Fibroblast of lung (primary cell): ENCODE results near the gene SCG3. TPM values are rescaled to one million over a fixed set of nuclear protein-coding genes. Genes with fewer than 3 reads are reported as not detected.
A peak's percentile ranks its signal among the peaks of the same experiment; 100 is the strongest.

Experiments used
- DNase-seq, 2 donors: peaks; one replicate each; pipeline versions ENCODE4 v3.0.0 to v3.0.0-alpha.2; 2010; ENCODE audit warnings: low read depth in 2 of 2
- H2AFZ ChIP-seq: 2 replicates; pipeline ENCODE4 v1.5.1; 2012; ENCODE audit warnings: low read length, control low read depth, inconsistent platforms
- H3K27ac ChIP-seq: 2 replicates; pipeline ENCODE4 v1.5.1; 2011; ENCODE audit warnings: low read length, control low read depth; ENCODE audit not compliant: insufficient read depth
- H3K27me3 ChIP-seq: 2 replicates; pipeline ENCODE4 v1.5.1; 2011; ENCODE audit warnings: mild to moderate bottlenecking, low read length; ENCODE audit not compliant: control insufficient read depth, insufficient read depth
- H3K36me3 ChIP-seq: 2 replicates; pipeline ENCODE4 v1.5.1; 2011; ENCODE audit warnings: low read length; ENCODE audit not compliant: control insufficient read depth, insufficient read depth
- H3K4me1 ChIP-seq: 2 replicates; pipeline ENCODE4 v1.5.1; 2011; ENCODE audit warnings: low read length; ENCODE audit not compliant: control insufficient read depth, insufficient read depth; ENCODE audit errors: extremely low read depth
- H3K4me2 ChIP-seq: 2 replicates; pipeline ENCODE4 v1.5.1; 2011; ENCODE audit warnings: low read length, control low read depth; ENCODE audit not compliant: insufficient read depth; ENCODE audit errors: extremely low read depth
- H3K4me3 ChIP-seq, 4 experiments: fragments of 200-600 bp in 1 of 4; sonication (generic) in 1 of 4; replicated peaks in 1 of 4; 2 replicates each; pipeline ENCODE4 v1.5.1; 2011 to 2016; ENCODE audit warnings: low read length in 4 of 4, low read depth in 3 of 4, mild to moderate bottlenecking in 3 of 4, control low read depth in 2 of 4, inconsistent platforms in 1 of 4, mixed read lengths in 1 of 4; ENCODE audit not compliant: insufficient read depth in 1 of 4; ENCODE audit errors: control extremely low read depth in 1 of 4
- H3K79me2 ChIP-seq: 2 replicates; pipeline ENCODE4 v1.5.1; 2012; ENCODE audit warnings: mild to moderate bottlenecking, low read length, inconsistent platforms; ENCODE audit not compliant: control insufficient read depth, insufficient read depth
- H3K9ac ChIP-seq: 2 replicates; pipeline ENCODE4 v1.5.1; 2011; ENCODE audit warnings: mild to moderate bottlenecking, low read length, control low read depth; ENCODE audit not compliant: insufficient read depth
- H3K9me3 ChIP-seq: 2 replicates; pipeline ENCODE4 v1.5.1; 2012; ENCODE audit warnings: low read depth, low read length; ENCODE audit not compliant: control insufficient read depth, insufficient read depth
- H4K20me1 ChIP-seq: 2 replicates; pipeline ENCODE4 v1.5.1; 2011; ENCODE audit warnings: low read length; ENCODE audit not compliant: control insufficient read depth, insufficient read depth; ENCODE audit errors: extremely low read depth
- EZH2 ChIP-seq: IDR thresholded peaks from 2 replicates; pipeline ENCODE4 v1.5.1; 2012; ENCODE audit warnings: low read length, control low read depth, mild to moderate bottlenecking; ENCODE audit errors: missing control alignments
- polyA plus RNA-seq, 2 donors: library from polyadenylated mRNA; depleted of rRNA in 1 of 2; stranded (reverse) in 1 of 2; unstranded in 1 of 2; fragments of >200 nt; gene quantifications; 2 replicates each; pipeline ENCODE4 v1.2.1, GENCODE V29; 2011 to 2012; ENCODE audit warnings: missing spikeins in 1 of 2
- total RNA-seq: library from RNA; depleted of rRNA; stranded (reverse); fragments of >200 nt; gene quantifications from 2 replicates; pipeline ENCODE4 v1.2.1, GENCODE V29; 2014
- TF ChIP-seq, protein P1 (sequence below), 2 donors: IDR thresholded peaks in 1 of 2; conservative IDR thresholded peaks in 1 of 2; 1 replicate in 1 of 2; 2 replicates in 1 of 2; pipeline ENCODE4 v1.5.1; 2011 to 2012; ENCODE audit warnings: low read length in 2 of 2, control low read depth in 1 of 2, inconsistent platforms in 1 of 2, low read depth in 1 of 2, mild to moderate bottlenecking in 1 of 2

The SCG3 gene
- total and polyA plus RNA-seq, 2 donors (not counting 1 experiment from before 2014, with no cell fraction given): not detected

DNA sequence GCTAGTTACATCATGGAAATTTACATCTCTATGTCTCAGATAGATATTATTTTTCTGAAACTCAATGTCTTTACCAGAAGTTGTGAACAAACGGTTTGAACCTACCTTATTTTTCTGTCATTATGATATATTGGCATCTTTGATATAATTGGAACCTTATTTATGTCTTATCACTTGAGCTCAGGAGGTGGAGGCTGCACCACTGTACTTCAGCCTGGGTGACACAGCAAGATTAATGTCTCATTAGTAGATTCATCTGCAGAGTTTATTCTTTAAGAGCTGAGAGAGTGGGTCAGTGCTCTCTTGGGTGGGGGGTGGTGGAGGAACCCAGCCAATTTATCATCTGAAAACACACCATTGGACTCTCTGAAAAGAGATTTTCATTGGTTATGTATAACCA, 21.4 kb downstream of the SCG3 start:
- TF ChIP-seq, protein P1, sequence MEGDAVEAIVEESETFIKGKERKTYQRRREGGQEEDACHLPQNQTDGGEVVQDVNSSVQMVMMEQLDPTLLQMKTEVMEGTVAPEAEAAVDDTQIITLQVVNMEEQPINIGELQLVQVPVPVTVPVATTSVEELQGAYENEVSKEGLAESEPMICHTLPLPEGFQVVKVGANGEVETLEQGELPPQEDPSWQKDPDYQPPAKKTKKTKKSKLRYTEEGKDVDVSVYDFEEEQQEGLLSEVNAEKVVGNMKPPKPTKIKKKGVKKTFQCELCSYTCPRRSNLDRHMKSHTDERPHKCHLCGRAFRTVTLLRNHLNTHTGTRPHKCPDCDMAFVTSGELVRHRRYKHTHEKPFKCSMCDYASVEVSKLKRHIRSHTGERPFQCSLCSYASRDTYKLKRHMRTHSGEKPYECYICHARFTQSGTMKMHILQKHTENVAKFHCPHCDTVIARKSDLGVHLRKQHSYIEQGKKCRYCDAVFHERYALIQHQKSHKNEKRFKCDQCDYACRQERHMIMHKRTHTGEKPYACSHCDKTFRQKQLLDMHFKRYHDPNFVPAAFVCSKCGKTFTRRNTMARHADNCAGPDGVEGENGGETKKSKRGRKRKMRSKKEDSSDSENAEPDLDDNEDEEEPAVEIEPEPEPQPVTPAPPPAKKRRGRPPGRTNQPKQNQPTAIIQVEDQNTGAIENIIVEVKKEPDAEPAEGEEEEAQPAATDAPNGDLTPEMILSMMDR (conservative IDR thresholded peaks at IDR 0.05 in 1 of 2, IDR thresholded peaks at IDR 0.05 in 1 of 2; ENCODE audit: low read depth in 1 of 2, low read length in 2 of 2): no peak
- TF ChIP-seq EZH2: no peak

DNA sequence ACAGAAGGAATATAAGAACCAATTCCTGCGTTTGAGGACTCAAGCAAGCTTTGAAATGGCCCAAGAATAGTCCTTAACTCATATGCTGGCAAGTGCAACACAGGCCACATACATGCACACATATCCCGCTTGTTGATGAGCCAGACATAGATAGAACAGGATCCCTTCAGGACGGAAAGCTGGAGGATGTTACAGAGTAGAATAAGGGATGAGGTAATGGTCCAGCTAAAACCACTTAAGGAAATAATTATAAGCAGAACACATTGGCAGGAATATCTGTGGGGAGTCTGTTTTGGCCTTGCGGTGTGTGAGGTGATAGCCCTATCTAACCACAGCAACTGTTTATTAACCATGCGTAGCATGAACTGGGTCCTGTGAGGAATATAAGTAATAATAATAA, 25.0 kb downstream of the SCG3 start:
- H3K36me3 ChIP-seq: no peaks in the 10 kb centered on the region
- no peak overlapping the region for H3K4me3 ChIP-seq
- H3K4me1 ChIP-seq: no peaks in the 10 kb centered on the region
- H3K9ac ChIP-seq: no peak overlapping the region
- no peaks in the 10 kb centered on the region for H3K9me3 ChIP-seq
- no peak overlapping the region for H2AFZ ChIP-seq
- TF ChIP-seq EZH2: no peak
- TF ChIP-seq, protein P1 (conservative IDR thresholded peaks at IDR 0.05 in 1 of 2, IDR thresholded peaks at IDR 0.05 in 1 of 2; ENCODE audit: low read depth in 1 of 2, low read length in 2 of 2): no peak
- H3K27ac ChIP-seq: no peak overlapping the region
- no peak overlapping the region for H3K4me2 ChIP-seq
- H3K27me3 ChIP-seq: no peaks in the 10 kb centered on the region
- DNase-seq: peak in 1 of 2 donors; percentile 62
- no peaks in the 10 kb centered on the region for H3K79me2 ChIP-seq
- no peaks in the 10 kb centered on the region for H4K20me1 ChIP-seq

More for the DNA sequence above, 21.4 kb downstream of the SCG3 start:
- Histone ChIP-seq H4K20me1 (no peaks in the 10 kb centered on the region), H3K4me3 (no peak overlapping the region), H2AFZ (no peak overlapping the region), H3K9ac (no peak overlapping the region), H3K9me3 (no peaks in the 10 kb centered on the region), H3K36me3 (no peaks in the 10 kb centered on the region), H3K4me1 (no peaks in the 10 kb centered on the region), H3K4me2 (no peak overlapping the region), H3K79me2 (no peaks in the 10 kb centered on the region), H3K27me3 (no peaks in the 10 kb centered on the region), H3K27ac (no peak overlapping the region)
- no peak for DNase-seq

DNA sequence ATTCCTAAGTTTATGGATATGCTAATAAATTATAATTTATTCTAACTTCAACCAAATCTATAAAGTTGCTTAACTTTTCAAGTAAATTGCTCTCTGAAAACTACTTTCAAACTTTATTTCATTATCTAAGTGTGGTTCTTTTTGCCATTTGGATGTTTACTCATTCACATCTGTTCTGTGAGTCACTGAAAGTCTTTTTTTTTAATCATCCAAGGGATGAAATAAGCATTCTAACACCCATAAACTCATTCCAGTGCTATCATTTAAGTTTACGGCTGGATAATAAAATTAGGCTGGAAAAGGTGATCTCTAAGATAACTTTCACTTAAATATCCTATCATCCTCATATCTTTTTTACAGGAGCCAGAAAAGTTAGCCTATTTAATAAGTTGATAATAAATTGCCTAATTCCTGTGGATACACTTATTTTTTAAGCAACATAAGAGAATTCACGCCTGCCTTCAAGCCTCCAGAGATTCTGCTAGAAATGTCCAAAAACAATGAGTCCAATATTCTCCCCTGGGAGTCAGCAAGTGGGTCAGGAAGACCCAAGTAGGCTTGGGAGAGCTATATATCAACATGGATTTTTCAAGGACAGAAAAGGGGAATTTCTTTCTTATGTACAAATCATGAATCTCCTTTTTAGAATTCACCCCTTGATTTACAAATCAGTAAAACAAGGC, 25.8 kb downstream of the SCG3 start:
- no peak overlapping the region for H3K9ac ChIP-seq
- H3K79me2 ChIP-seq: no peaks in the 10 kb centered on the region
- H2AFZ ChIP-seq: no peak overlapping the region
- H3K27ac ChIP-seq: no peak overlapping the region
- no peak overlapping the region for H3K4me2 ChIP-seq
- H3K4me1 ChIP-seq: no peaks in the 10 kb centered on the region
- H4K20me1 ChIP-seq: no peaks in the 10 kb centered on the region
- H3K36me3 ChIP-seq: no peaks in the 10 kb centered on the region
- no peak overlapping the region for H3K4me3 ChIP-seq
- H3K9me3 ChIP-seq: no peaks in the 10 kb centered on the region
- DNase-seq: peak in 1 of 2 donors; percentile 5
- TF ChIP-seq, protein P1 (conservative IDR thresholded peaks at IDR 0.05 in 1 of 2, IDR thresholded peaks at IDR 0.05 in 1 of 2; ENCODE audit: low read depth in 1 of 2, low read length in 2 of 2): no peak
- no peak for TF ChIP-seq EZH2
- H3K27me3 ChIP-seq: no peaks in the 10 kb centered on the region
